ENCODE data around the gene CCND1. TPM values are rescaled to one million over a fixed set of nuclear protein-coding genes. Genes with fewer than 3 reads are reported as not detected.

CCND1 gene
- total RNA-seq, 1 experiment from 2014 or later, result 868 TPM

DNA sequence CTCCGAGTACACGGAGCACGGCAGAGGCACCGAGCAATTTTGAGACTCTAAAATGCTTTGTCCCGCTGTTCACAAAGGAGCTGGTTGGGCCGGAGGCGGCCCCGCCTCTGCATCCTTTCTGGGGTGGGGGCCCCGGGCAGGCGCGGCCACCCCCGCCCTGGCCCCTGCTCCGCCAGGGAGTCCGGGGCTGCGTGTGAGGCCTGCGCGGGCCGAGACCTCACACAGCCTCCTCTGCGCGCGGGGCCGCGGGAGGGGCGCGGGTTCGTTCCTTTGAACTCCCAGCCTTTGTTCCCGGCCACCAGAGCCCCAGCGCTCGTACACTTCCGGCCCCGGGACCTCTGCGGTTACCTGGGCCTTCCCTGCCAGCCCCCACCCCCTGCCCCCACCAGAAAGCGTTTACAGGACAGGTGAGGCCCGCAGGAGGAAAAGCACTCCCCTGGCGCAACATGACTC, 61.3 kb downstream of the CCND1 start:
- POLR2A ChIA-PET (ENCODE audit: unreplicated experiment), result no interaction called here
- intact Hi-C loops (cut with micrococcal nuclease), result no loop called here
- Histone ChIP-seq H3K79me2 (ENCODE audit: low read length) (no peaks in the 10 kb centered on the region), H3K9me2 (replicated peaks; ENCODE audit: low read length) (no peaks in the 10 kb centered on the region), H3F3A (ENCODE audit: low read length, unreplicated experiment) (no peaks in the 10 kb centered on the region), H3K27me3 (ENCODE audit: low read length) (no peaks in the 10 kb centered on the region), H3K4me3 (ENCODE audit: low read length) (no peak overlapping the region), H3K36me3 (ENCODE audit: low read depth, low read length) (no peaks in the 10 kb centered on the region), H2AFZ (ENCODE audit: low read length) (no peak overlapping the region), H3K9ac (ENCODE audit: low read length) (no peak overlapping the region), H3K4me2 (ENCODE audit: low read length) (no peak overlapping the region), H3K27ac (ENCODE audit: low read length) (no peak overlapping the region), H4K20me1 (ENCODE audit: low read length) (no peaks in the 10 kb centered on the region), H3K4me1 (ENCODE audit: insufficient read depth, low read length) (peaks cover 13% of the 10 kb centered on the region), H3K9me3 (ENCODE audit: low read length) (no peaks in the 10 kb centered on the region)
- BruUV-seq (replicated peaks), result no TSS peak
- CTCF ChIA-PET, result interaction anchor here (0.6 kb wide), 1 partner anchor 929 kb away, joined by 3 read pairs; no protein-coding TSS in a partner anchor
- ATAC-seq (no peak), DNase-seq (no peak)
- no peak for TF ChIP-seq EZH2phosphoT487 (IDR thresholded peaks at IDR 0.05; ENCODE audit: borderline replicate concordance, low read length)
- no peak for TF ChIP-seq EZH2 (IDR thresholded peaks at IDR 0.05; ENCODE audit: low read length, unreplicated experiment)
- TF ChIP-seq CTCF (conservative IDR thresholded peaks at IDR 0.05; ENCODE audit: low read depth, low read length), result no peak

DNA sequence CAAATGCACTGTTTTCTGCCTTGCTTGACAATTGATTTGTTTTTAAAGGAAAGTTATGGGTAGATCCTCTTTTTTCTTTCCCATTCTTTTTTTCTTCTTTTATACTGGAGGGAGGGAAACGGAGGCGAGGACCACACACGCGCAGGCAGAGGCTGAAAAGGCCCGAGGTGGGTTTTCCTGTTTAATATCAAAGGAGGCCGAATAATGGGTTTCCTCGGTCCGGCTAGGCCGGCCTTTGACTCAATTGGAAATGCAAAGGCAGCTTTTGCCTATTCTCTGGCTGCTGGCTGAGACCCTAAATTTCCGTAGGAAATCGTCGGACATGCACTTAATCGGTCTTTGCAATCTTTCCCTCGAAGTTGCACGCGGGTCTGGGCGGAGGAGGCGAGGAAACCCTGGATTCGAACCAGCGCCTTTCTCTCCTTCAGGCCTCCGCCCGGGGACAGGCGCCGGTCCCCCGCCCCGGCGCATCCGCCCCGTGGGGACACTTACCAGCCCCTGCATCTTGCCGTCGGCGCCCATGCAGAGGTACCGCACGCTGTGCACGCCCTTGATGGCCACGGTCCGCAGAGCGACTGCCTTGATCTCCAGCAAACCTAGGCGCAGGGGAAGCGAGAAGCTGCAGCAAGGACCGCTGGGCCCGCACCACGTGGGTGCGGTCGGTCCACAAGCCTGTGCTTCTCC, 62.0 kb downstream of the CCND1 start:
- Histone ChIP-seq H3K79me2 (ENCODE audit: low read length) (no peaks in the 10 kb centered on the region), H3K36me3 (ENCODE audit: low read depth, low read length) (no peaks in the 10 kb centered on the region), H4K20me1 (ENCODE audit: low read length) (no peaks in the 10 kb centered on the region), H3F3A (ENCODE audit: low read length, unreplicated experiment) (no peaks in the 10 kb centered on the region), H3K9ac (ENCODE audit: low read length) (no peak overlapping the region), H3K27me3 (ENCODE audit: low read length) (no peaks in the 10 kb centered on the region), H2AFZ (ENCODE audit: low read length) (no peak overlapping the region), H3K27ac (ENCODE audit: low read length) (no peak overlapping the region), H3K4me2 (ENCODE audit: low read length) (no peak overlapping the region), H3K4me1 (ENCODE audit: insufficient read depth, low read length) (peaks cover 13% of the 10 kb centered on the region), H3K4me3 (ENCODE audit: low read length) (no peak overlapping the region), H3K9me3 (ENCODE audit: low read length) (no peaks in the 10 kb centered on the region), H3K9me2 (replicated peaks; ENCODE audit: low read length) (no peaks in the 10 kb centered on the region)
- TF ChIP-seq EZH2phosphoT487 (IDR thresholded peaks at IDR 0.05; ENCODE audit: borderline replicate concordance, low read length), result no peak
- TF ChIP-seq EZH2 (IDR thresholded peaks at IDR 0.05; ENCODE audit: low read length, unreplicated experiment), result no peak
- TF ChIP-seq CTCF (conservative IDR thresholded peaks at IDR 0.05; ENCODE audit: low read depth, low read length), result no peak
- POLR2A ChIA-PET (ENCODE audit: unreplicated experiment), result no interaction called here
- DNase-seq, result no peak
- no peak for ATAC-seq
- CTCF ChIA-PET, result interaction anchor here (0.6 kb wide), 1 partner anchor 930 kb away, joined by 3 read pairs; no protein-coding TSS in a partner anchor
- no TSS peak for BruUV-seq (replicated peaks)
- intact Hi-C loops (cut with micrococcal nuclease), result no loop called here

DNA sequence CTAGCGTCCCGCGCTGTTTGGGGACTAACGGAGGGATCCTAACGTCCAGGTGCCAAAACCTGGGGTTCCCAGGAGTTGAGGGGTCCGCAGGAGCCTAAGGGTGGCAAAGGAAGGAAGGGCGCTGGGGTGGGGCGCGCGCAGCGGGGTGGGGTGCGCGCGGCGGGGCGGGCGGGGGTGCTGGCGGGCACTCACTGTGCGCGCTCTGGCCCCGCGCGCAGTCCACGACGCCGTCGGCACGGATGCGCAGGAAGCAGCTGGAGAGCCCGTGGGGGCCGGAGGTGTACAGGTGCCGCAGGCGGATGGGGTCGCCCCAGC, 62.5 kb downstream of the CCND1 start:
- TF ChIP-seq EZH2 (IDR thresholded peaks at IDR 0.05; ENCODE audit: low read length, unreplicated experiment), result no peak
- no peak for TF ChIP-seq EZH2phosphoT487 (IDR thresholded peaks at IDR 0.05; ENCODE audit: borderline replicate concordance, low read length)
- TF ChIP-seq CTCF (conservative IDR thresholded peaks at IDR 0.05; ENCODE audit: low read depth, low read length), result no peak
- Histone ChIP-seq H3K79me2 (ENCODE audit: low read length) (no peaks in the 10 kb centered on the region), H3K9ac (ENCODE audit: low read length) (no peak overlapping the region), H3F3A (ENCODE audit: low read length, unreplicated experiment) (no peaks in the 10 kb centered on the region), H2AFZ (ENCODE audit: low read length) (no peak overlapping the region), H3K9me3 (ENCODE audit: low read length) (no peaks in the 10 kb centered on the region), H3K4me3 (ENCODE audit: low read length) (peak overlapping the region; percentile 68; the same call in 1 of the 2 replicates), H4K20me1 (ENCODE audit: low read length) (no peaks in the 10 kb centered on the region), H3K9me2 (replicated peaks; ENCODE audit: low read length) (no peaks in the 10 kb centered on the region), H3K36me3 (ENCODE audit: low read depth, low read length) (no peaks in the 10 kb centered on the region), H3K4me1 (ENCODE audit: insufficient read depth, low read length) (peaks cover 13% of the 10 kb centered on the region), H3K4me2 (ENCODE audit: low read length) (peak overlapping the region; percentile 96; the same call in 1 of the 2 replicates), H3K27me3 (ENCODE audit: low read length) (no peaks in the 10 kb centered on the region), H3K27ac (ENCODE audit: low read length) (no peak overlapping the region)
- ChIA-PET POLR2A (ENCODE audit: unreplicated experiment) (no interaction called here), CTCF (no interaction called here)
- DNase-seq (no peak), ATAC-seq (no peak)
- BruUV-seq (replicated peaks), result no TSS peak
- intact Hi-C loops (cut with micrococcal nuclease), result no loop called here

Measured in PC-3 (cell line).